ENCODE results near the gene CHD8. TPM values are rescaled to one million over a fixed set of nuclear protein-coding genes. Genes with fewer than 3 reads are reported as not detected.

CHD8 gene
- polyA plus RNA-seq, 1 experiment = 26.1 TPM

DNA sequence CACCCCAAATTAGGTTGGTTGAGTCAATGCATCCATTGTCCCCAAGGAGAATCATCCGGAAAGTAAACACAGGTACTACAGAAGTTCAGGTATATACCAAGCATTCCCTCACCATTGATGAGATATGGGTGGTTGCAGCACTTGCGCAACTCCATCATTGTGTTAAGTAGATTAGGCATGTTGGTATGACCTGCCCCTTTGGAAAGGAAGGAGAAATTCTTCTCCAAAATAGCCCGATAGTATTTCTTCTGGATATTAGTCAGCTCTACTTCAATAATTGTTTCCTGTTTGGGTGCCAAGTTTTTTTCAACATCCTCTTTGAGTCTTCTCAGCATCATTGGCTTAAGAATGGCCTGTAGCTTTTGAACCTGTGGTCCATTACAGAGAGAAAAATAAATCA lies 50.8 kb downstream of the CHD8 start:
- CTCF ChIA-PET = no interaction called here
- Histone ChIP-seq H3K27me3 (ENCODE audit: control insufficient read depth, insufficient read depth, low read length) (no peaks in the 10 kb centered on the region), H3K4me3 (ENCODE audit: low read depth, low read length) (no peak overlapping the region), H3K27ac (ENCODE audit: low read depth, low read length) (no peak overlapping the region), H3K9me3 (ENCODE audit: control insufficient read depth, insufficient read depth, low read length) (no peaks in the 10 kb centered on the region)
- TF ChIP-seq, protein P1, sequence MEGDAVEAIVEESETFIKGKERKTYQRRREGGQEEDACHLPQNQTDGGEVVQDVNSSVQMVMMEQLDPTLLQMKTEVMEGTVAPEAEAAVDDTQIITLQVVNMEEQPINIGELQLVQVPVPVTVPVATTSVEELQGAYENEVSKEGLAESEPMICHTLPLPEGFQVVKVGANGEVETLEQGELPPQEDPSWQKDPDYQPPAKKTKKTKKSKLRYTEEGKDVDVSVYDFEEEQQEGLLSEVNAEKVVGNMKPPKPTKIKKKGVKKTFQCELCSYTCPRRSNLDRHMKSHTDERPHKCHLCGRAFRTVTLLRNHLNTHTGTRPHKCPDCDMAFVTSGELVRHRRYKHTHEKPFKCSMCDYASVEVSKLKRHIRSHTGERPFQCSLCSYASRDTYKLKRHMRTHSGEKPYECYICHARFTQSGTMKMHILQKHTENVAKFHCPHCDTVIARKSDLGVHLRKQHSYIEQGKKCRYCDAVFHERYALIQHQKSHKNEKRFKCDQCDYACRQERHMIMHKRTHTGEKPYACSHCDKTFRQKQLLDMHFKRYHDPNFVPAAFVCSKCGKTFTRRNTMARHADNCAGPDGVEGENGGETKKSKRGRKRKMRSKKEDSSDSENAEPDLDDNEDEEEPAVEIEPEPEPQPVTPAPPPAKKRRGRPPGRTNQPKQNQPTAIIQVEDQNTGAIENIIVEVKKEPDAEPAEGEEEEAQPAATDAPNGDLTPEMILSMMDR (IDR thresholded peaks at IDR 0.05; ENCODE audit: low read depth, low read length) = no peak
- POLR2A ChIA-PET = no interaction called here
- no peak for DNase-seq (ENCODE audit: low read depth, low spot score)

DNA sequence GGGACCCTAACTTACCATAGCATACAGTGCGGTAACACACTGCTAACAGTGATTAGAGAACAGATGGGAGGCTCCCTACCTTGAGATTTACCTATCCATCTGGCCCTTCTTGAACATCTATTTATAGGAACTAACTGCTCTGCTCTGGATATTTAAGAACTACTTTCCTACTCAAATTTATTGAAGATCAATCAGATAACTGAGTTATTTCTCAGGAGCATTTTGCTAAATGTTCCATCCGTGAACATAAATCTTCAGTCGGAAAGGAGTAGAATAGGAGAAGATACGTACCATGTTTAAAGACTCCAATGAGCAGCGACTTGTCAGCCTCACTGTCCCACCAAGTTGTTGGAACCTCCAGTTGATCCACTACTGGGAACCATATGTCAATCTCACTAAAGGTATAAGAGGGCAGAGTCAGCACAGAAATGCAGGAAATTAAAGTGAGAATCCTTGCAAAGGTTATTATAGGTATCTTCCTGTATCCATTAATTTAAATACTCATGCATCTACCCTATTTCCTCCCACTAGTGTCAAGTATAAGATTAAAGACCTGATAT lies 56.5 kb downstream of the CHD8 start:
- DNase-seq (ENCODE audit: low read depth, low spot score) = no peak
- no peaks in the 10 kb centered on the region for H3K27me3 ChIP-seq (ENCODE audit: control insufficient read depth, insufficient read depth, low read length)
- TF ChIP-seq, protein P1 (IDR thresholded peaks at IDR 0.05; ENCODE audit: low read depth, low read length) = no peak
- CTCF ChIA-PET = no interaction called here
- POLR2A ChIA-PET = no interaction called here
- no peak overlapping the region for H3K27ac ChIP-seq (ENCODE audit: low read depth, low read length)
- no peaks in the 10 kb centered on the region for H3K9me3 ChIP-seq (ENCODE audit: control insufficient read depth, insufficient read depth, low read length)
- H3K4me3 ChIP-seq (ENCODE audit: low read depth, low read length) = no peak overlapping the region

DNA sequence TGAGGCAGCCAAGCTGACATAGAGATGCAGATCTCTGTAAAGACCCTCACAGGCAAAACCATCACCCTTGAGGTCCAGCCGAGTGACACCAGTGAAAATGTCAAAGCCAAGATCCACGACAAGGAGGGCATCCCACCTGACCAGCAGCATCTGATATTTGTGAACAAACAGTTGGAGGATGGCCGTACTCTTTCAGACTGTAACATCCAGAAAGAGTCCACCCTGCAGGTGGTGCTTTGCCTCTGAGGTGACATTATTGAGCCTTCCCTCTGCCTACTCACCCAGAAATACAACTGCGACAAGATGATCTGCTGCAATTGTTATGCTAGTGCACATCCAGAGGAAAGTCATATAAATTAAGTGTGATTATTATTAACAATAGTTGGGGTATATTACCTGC lies 57.0 kb downstream of the CHD8 start:
- DNase-seq (ENCODE audit: low read depth, low spot score) = no peak
- H3K4me3 ChIP-seq (ENCODE audit: low read depth, low read length) = no peak overlapping the region
- no peaks in the 10 kb centered on the region for H3K27me3 ChIP-seq (ENCODE audit: control insufficient read depth, insufficient read depth, low read length)
- H3K9me3 ChIP-seq (ENCODE audit: control insufficient read depth, insufficient read depth, low read length) = no peaks in the 10 kb centered on the region
- ChIA-PET POLR2A (no interaction called here), CTCF (no interaction called here)
- no peak overlapping the region for H3K27ac ChIP-seq (ENCODE audit: low read depth, low read length)
- TF ChIP-seq, protein P1 (IDR thresholded peaks at IDR 0.05; ENCODE audit: low read depth, low read length) = no peak

DNA sequence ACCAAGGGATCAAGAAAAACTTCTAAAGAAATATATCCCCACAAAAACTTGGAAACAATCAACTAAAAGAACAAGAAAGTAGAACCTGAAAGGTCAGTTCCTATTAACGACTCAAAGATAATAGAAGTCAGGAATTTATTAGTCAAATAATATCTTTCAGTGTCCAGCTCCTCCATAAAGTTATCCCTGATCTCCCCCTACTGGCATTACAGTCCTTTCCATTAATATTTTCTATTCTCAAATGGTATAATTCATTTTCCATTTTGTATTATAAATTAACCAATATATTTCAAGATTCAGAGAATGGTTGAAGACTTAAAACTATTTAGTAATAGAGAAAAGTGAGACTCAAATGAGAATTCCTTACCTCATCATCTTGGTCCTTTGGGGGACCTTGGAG lies 60.5 kb downstream of the CHD8 start:
- no peak overlapping the region for H3K4me3 ChIP-seq (ENCODE audit: low read depth, low read length)
- TF ChIP-seq, protein P1 (IDR thresholded peaks at IDR 0.05; ENCODE audit: low read depth, low read length) = no peak
- POLR2A ChIA-PET = no interaction called here
- no peaks in the 10 kb centered on the region for H3K9me3 ChIP-seq (ENCODE audit: control insufficient read depth, insufficient read depth, low read length)
- CTCF ChIA-PET = no interaction called here
- no peaks in the 10 kb centered on the region for H3K27me3 ChIP-seq (ENCODE audit: control insufficient read depth, insufficient read depth, low read length)
- no peak overlapping the region for H3K27ac ChIP-seq (ENCODE audit: low read depth, low read length)
- DNase-seq (ENCODE audit: low read depth, low spot score) = no peak

- POLR2A ChIA-PET = interaction anchor here (0.7 kb wide), 1 partner anchor 383 kb away, joined by 5 read pairs; no protein-coding TSS in a partner anchor
- H3K4me3 ChIP-seq (ENCODE audit: low read depth, low read length) = no peak overlapping the region
- CTCF ChIA-PET = no interaction called here
Observed at GRCh38 chr14:21385188-21385904, 70.6 kb downstream of the CHD8 start.

More at GRCh38 chr14:21385188-21385904, 70.6 kb downstream of the CHD8 start:
- Histone ChIP-seq H3K27me3 (ENCODE audit: control insufficient read depth, insufficient read depth, low read length) (no peaks in the 10 kb centered on the region), H3K27ac (ENCODE audit: low read depth, low read length) (no peak overlapping the region), H3K9me3 (ENCODE audit: control insufficient read depth, insufficient read depth, low read length) (no peaks in the 10 kb centered on the region)
- TF ChIP-seq, protein P1 (IDR thresholded peaks at IDR 0.05; ENCODE audit: low read depth, low read length) = no peak
- DNase-seq (ENCODE audit: low read depth, low spot score) = no peak
